Panc1 (cell line): Measurements from ENCODE around the gene RFT1. TPM values are rescaled to one million over a fixed set of nuclear protein-coding genes. Genes with fewer than 3 reads are reported as not detected.

Experiments
- ATAC-seq: fragments of 200-7000 bp; cut with Tn5 transposase; 2 replicates; pipeline ENCODE4 v1.9.1; 2020; ENCODE audit warnings: mild to moderate bottlenecking, moderate library complexity
- BruUV-seq: library from RNA; stranded (reverse); fragments of 400-500 nt; replicated peaks from 2 replicates; lab custom pipeline; 2021; lab: Mats Ljungman, UMichigan
- CTCF ChIA-PET: fragments of 300-600 bp; sonication (Branson Sonifier 250); formaldehyde crosslinking; loops from one replicate; lab custom pipeline; 2022; ENCODE audit warnings: antibody characterized with exemption; lab: Charles Lee
- POLR2A ChIA-PET: fragments of 300-600 bp; sonication (Branson Sonifier 250); formaldehyde crosslinking; loops from one replicate; lab custom pipeline; 2022; ENCODE audit warnings: antibody characterized with exemption; lab: Charles Lee
- DNase-seq: peaks from one replicate; pipeline ENCODE4 v3.0.0-alpha.2; 2010; ENCODE audit warnings: low read depth, low spot score
- H3K27ac ChIP-seq: 2 replicates; pipeline ENCODE4 v1.5.1; 2011; ENCODE audit warnings: mild to moderate bottlenecking, low read length, inconsistent platforms
- H3K27me3 ChIP-seq: fragments of 200-500 bp; sonication (Bioruptor generic); 2 replicates; pipeline ENCODE4 v1.6.0; 2014; ENCODE audit warnings: low read length, inconsistent platforms; ENCODE audit not compliant: control insufficient read depth, insufficient read depth
- H3K36me3 ChIP-seq: fragments of 200-500 bp; sonication (Bioruptor generic); 2 replicates; pipeline ENCODE4 v1.5.1; 2014; ENCODE audit warnings: inconsistent platforms, mild to moderate bottlenecking, low read length, moderate library complexity; ENCODE audit not compliant: control insufficient read depth, insufficient read depth
- H3K4me1 ChIP-seq: 2 replicates; pipeline ENCODE4 v1.5.1; 2011; ENCODE audit warnings: inconsistent platforms, mild to moderate bottlenecking, low read length, moderate library complexity; ENCODE audit not compliant: control insufficient read depth, insufficient read depth
- H3K4me3 ChIP-seq, 2 experiments: 2 replicates each; pipeline ENCODE4 v1.5.1; 2011 to 2012; ENCODE audit warnings: low read depth in 2 of 2, low read length in 2 of 2, mild to moderate bottlenecking in 2 of 2, inconsistent platforms in 1 of 2, moderate library complexity in 1 of 2
- H3K9me3 ChIP-seq: fragments of 200-500 bp; sonication (Bioruptor generic); 2 replicates; pipeline ENCODE4 v1.5.1; 2014; ENCODE audit warnings: low read depth, mild to moderate bottlenecking, inconsistent platforms, low read length, moderate library complexity; ENCODE audit not compliant: control insufficient read depth, insufficient read depth
- CTCF ChIP-seq: fragments of 450-650 bp; IDR thresholded peaks from 2 replicates; pipeline ENCODE4 v1.5.1; 2017; ENCODE audit warnings: mild to moderate bottlenecking
- POLR2AphosphoS5 ChIP-seq: IDR thresholded peaks from 2 replicates; pipeline ENCODE4 v1.6.1; 2012; ENCODE audit warnings: mild to moderate bottlenecking, low read depth, low read length, moderate library complexity
- SIN3A ChIP-seq: IDR thresholded peaks from 2 replicates; pipeline ENCODE4 v1.6.1; 2012; ENCODE audit warnings: low read depth, mild to moderate bottlenecking, low read length, moderate library complexity, borderline replicate concordance; ENCODE audit not compliant: insufficient read depth
- TCF7L2 ChIP-seq: IDR thresholded peaks from 2 replicates; pipeline ENCODE4 v1.6.1; 2011; ENCODE audit warnings: mild to moderate bottlenecking, low read depth, low read length, inconsistent platforms
- in situ Hi-C: cut with HindIII; loops from 2 replicates; pipeline ENCODE4 v1.10.0; 2016; ENCODE audit warnings: low sequenced_read_pairs, low pct_unique_long_range_greater_than_20kb
- intact Hi-C: fragments of 100-400 bp; cut with micrococcal nuclease; formaldehyde crosslinking; loops from one replicate; pipeline ENCODE4 v1.10.0; 2022; ENCODE audit not compliant: unreplicated experiment
- total RNA-seq: library from RNA; stranded (reverse); gene quantifications from one replicate; pipeline ENCODE4 v1.2.1, GENCODE V29; 2021; ENCODE audit not compliant: unreplicated experiment
- TF ChIP-seq, protein P1 (sequence below), 2 experiments: IDR thresholded peaks; 2 replicates each; pipeline ENCODE4 v1.6.1; 2011 to 2012; ENCODE audit warnings: low read depth in 2 of 2, control low read depth in 1 of 2, low read length in 1 of 2, mild to moderate bottlenecking in 1 of 2, moderate library complexity in 1 of 2; ENCODE audit not compliant: insufficient read depth in 1 of 2

The RFT1 gene
- total RNA-seq, 1 experiment from 2014 or later: 21.0 TPM

DNA sequence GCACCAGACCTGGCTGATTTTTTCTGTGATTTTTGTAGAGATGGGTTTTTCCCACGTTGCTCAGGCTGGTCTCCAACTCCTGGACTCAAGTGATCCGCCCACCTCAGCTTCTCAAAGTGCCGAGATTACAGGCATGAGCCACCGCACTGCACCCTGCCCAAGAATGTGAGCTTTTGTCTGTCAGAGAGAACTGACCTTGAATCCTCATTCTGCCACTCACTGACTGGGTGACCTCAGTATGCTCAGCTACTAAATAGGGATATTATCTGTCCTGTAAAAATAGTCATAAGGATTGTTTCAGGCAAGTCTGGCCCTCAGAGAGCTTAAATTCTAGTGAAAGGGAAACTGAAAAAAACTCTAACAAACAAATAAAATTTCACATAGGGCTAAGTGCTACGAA, 2.1 kb upstream of the RFT1 start:
- in situ Hi-C loops: no loop called here
- H3K4me3 ChIP-seq: no peak overlapping the region
- DNase-seq (no peak), ATAC-seq (no peak)
- no peak overlapping the region for H3K27ac ChIP-seq
- H3K4me1 ChIP-seq: peaks cover 8% of the 10 kb centered on the region
- CTCF ChIA-PET: no interaction called here
- no peaks in the 10 kb centered on the region for H3K27me3 ChIP-seq
- no peaks in the 10 kb centered on the region for H3K9me3 ChIP-seq
- BruUV-seq: no TSS peak
- H3K36me3 ChIP-seq: no peaks in the 10 kb centered on the region; the same call in 1 of the 2 replicates
- no peak for TF ChIP-seq POLR2AphosphoS5
- no peak for TF ChIP-seq TCF7L2
- TF ChIP-seq, protein P1, sequence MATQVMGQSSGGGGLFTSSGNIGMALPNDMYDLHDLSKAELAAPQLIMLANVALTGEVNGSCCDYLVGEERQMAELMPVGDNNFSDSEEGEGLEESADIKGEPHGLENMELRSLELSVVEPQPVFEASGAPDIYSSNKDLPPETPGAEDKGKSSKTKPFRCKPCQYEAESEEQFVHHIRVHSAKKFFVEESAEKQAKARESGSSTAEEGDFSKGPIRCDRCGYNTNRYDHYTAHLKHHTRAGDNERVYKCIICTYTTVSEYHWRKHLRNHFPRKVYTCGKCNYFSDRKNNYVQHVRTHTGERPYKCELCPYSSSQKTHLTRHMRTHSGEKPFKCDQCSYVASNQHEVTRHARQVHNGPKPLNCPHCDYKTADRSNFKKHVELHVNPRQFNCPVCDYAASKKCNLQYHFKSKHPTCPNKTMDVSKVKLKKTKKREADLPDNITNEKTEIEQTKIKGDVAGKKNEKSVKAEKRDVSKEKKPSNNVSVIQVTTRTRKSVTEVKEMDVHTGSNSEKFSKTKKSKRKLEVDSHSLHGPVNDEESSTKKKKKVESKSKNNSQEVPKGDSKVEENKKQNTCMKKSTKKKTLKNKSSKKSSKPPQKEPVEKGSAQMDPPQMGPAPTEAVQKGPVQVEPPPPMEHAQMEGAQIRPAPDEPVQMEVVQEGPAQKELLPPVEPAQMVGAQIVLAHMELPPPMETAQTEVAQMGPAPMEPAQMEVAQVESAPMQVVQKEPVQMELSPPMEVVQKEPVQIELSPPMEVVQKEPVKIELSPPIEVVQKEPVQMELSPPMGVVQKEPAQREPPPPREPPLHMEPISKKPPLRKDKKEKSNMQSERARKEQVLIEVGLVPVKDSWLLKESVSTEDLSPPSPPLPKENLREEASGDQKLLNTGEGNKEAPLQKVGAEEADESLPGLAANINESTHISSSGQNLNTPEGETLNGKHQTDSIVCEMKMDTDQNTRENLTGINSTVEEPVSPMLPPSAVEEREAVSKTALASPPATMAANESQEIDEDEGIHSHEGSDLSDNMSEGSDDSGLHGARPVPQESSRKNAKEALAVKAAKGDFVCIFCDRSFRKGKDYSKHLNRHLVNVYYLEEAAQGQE (IDR thresholded peaks at IDR 0.05; ENCODE audit: insufficient read depth in 1 of 2, low read depth in 2 of 2, low read length in 1 of 2): no peak
- TF ChIP-seq CTCF: no peak
- no peak for TF ChIP-seq SIN3A
- POLR2A ChIA-PET: interaction anchor here (0.5 to 0.7 kb wide), 3 partner anchors 16 to 120 kb away, joined by 3 to 4 read pairs (median 3); no protein-coding TSS in a partner anchor
- intact Hi-C loops: no loop called here

DNA sequence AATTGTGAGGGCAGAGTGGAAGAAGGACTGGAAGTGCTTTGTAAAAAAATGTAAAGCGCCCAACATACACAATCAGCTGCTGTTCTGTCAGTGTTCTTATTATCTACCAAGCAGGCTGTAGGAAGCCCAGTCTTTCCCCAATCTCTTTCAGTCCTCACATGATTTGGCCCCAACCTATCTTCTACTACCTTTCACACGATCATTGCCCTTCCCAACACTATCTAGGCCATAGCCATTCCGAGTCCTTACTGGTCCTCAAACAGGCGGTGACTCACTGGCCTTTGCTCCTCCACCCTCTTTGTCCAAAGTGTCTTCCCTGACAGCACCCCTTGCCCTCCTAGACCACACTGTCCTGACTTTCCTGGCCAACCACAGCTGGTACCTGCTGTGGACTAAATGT, 861 bp upstream of the RFT1 start:
- peak overlapping the region in 1 of 2 experiments; percentile 93; a peak in 2 of 4 replicates for H3K4me3 ChIP-seq
- intact Hi-C loops: no loop called here
- BruUV-seq: no TSS peak

More for the DNA sequence above, 861 bp upstream of the RFT1 start:
- Histone ChIP-seq H3K9me3 (no peaks in the 10 kb centered on the region), H3K27ac (peak overlapping the region; percentile 94), H3K4me1 (peaks cover 8% of the 10 kb centered on the region), H3K36me3 (no peaks in the 10 kb centered on the region; the same call in 1 of the 2 replicates), H3K27me3 (no peaks in the 10 kb centered on the region)
- ATAC-seq (no peak), DNase-seq (no peak)
- no peak for TF ChIP-seq CTCF
- no peak for TF ChIP-seq POLR2AphosphoS5
- no peak for TF ChIP-seq TCF7L2
- TF ChIP-seq, protein P1 (IDR thresholded peaks at IDR 0.05; ENCODE audit: insufficient read depth in 1 of 2, low read depth in 2 of 2, low read length in 1 of 2): no peak
- TF ChIP-seq SIN3A: no peak
- POLR2A ChIA-PET: no interaction called here
- CTCF ChIA-PET: no interaction called here
- in situ Hi-C loops: no loop called here
